ENCODE data around the gene PHLDB3.

DNA sequence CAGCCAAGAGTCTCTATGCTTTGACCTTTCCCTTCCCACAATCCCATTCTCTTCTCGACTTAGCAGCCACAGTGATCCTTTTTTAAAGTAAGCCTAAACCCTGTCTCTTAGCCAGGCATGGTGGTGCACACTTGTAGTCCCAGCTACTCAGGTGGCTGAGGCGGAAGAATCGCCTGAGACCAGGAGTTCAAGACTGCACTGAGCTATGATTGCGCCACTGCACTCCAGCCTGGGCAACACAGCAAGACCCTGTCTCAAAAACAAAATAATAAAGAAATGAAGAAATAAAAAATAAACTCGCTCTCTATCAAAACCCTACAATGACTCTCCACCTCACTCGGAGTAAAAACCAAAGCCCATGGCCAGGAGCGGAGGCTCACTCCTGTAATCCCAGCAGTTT is 75.2 kb downstream of the PHLDB3 start:
- no peak for TF ChIP-seq FOS (IDR thresholded peaks at IDR 0.05; ENCODE audit: borderline replicate concordance, insufficient read depth, low read length)
- TF ChIP-seq EZH2 (IDR thresholded peaks at IDR 0.05; ENCODE audit: borderline replicate concordance, low read depth, low read length, severe bottlenecking): no peak
